Measurements from ENCODE around the gene YIF1A. TPM values are rescaled to one million over a fixed set of nuclear protein-coding genes. Genes with fewer than 3 reads are reported as not detected.

YIF1A gene
- total and polyA plus RNA-seq, 2 of the 4 experiments (the other 2 are of a cell fraction), result 128 to 207 TPM

GRCh38 chr11:66264914-66265313, 24.0 kb downstream of the YIF1A start:
- DNase-seq (no peak), ATAC-seq (ENCODE audit: low read depth) (no peak)
- intact Hi-C loops (cut with micrococcal nuclease) (no loop called here), in situ Hi-C loops (cut with MboI; ENCODE audit: low sequenced_read_pairs) (no loop called here), dilution Hi-C loops (cut with HindIII; ENCODE audit: low sequenced_read_pairs, unreplicated experiment) (no loop called here)
- no TSS peak for BruUV-seq (replicated peaks)
- Histone ChIP-seq H3K4ac (ENCODE audit: low read depth, low read length) (no peak overlapping the region), H2BK15ac (ENCODE audit: low read depth, low read length) (no peak overlapping the region), H2BK120ac (ENCODE audit: low read depth, low read length) (no peak overlapping the region), H4K8ac (ENCODE audit: low read depth in 2 of 2, low read length in 2 of 2) (no peak overlapping the region), H3K9ac (ENCODE audit: low read depth, low read length) (no peak overlapping the region), H2BK20ac (ENCODE audit: low read depth, low read length) (no peak overlapping the region), H3K14ac (replicated peaks; ENCODE audit: low read depth, low read length) (no peak overlapping the region), H3K56ac (ENCODE audit: extremely low read depth, insufficient read depth, low read length) (no peak overlapping the region), H3K79me1 (ENCODE audit: low read depth in 1 of 2, low read length in 2 of 2) (peaks cover 5 to 44% of the 10 kb centered on the region in 2 experiments; a peak in 3 of 4 replicates), H2AFZ (replicated peaks; ENCODE audit: low read length, poor library complexity) (no peak overlapping the region), H3K4me2 (ENCODE audit: low read depth, low read length) (no peak overlapping the region), H3K4me1 (ENCODE audit: control insufficient read depth, insufficient read depth, low read length) (peaks cover 4% of the 10 kb centered on the region; the same call in 1 of the 2 replicates), H3K18ac (ENCODE audit: low read depth, low read length) (no peak overlapping the region), H3K4me3 (ENCODE audit: insufficient read depth, low read depth, low read length) (no peak overlapping the region), H2AK9ac (replicated peaks; ENCODE audit: low read depth, low read length, poor library complexity) (no peak overlapping the region), H3K27me3 (ENCODE audit: control insufficient read depth, insufficient read depth, low read length) (no peaks in the 10 kb centered on the region), H2BK5ac (ENCODE audit: low read depth, low read length, poor library complexity, severe bottlenecking) (no peak overlapping the region), H3K27ac (ENCODE audit: insufficient read depth, low read length) (no peak overlapping the region), H3K23ac (ENCODE audit: low read depth, low read length) (no peak overlapping the region), H3K9me3 (ENCODE audit: control insufficient read depth, insufficient read depth, low read length) (no peaks in the 10 kb centered on the region), H4K20me1 (ENCODE audit: insufficient read depth, low read length) (peaks cover 19% of the 10 kb centered on the region; the same call in 1 of the 2 replicates), H3K9me1 (ENCODE audit: insufficient read depth, low read length) (no peaks in the 10 kb centered on the region; the same call in 1 of the 2 replicates), H4K5ac (ENCODE audit: low read depth, low read length) (no peak overlapping the region), H2AK5ac (ENCODE audit: low read depth, low read length) (no peak overlapping the region), H4K91ac (ENCODE audit: insufficient read depth, low read depth, low read length) (no peak overlapping the region), H3K36me3 (ENCODE audit: control insufficient read depth, insufficient read depth, low read length) (peaks cover 43% of the 10 kb centered on the region)
- no peak for TF ChIP-seq CHD1 (IDR thresholded peaks at IDR 0.05; ENCODE audit: low read depth, low read length)
- no peak for TF ChIP-seq MAZ (IDR thresholded peaks at IDR 0.05; ENCODE audit: borderline replicate concordance, low read depth, low read length)
- TF ChIP-seq CTCF (conservative IDR thresholded peaks at IDR 0.05; ENCODE audit: low read depth, low read length), result peak; percentile 37
- no CpG with 5 or more reads among the region's 12 CpGs for WGBS, 2 experiments (ENCODE audit: extremely low coverage in 2 of 2, insufficient read length in 1 of 2)
- CTCF ChIA-PET, result no interaction called here
- POLR2A ChIA-PET (ENCODE audit: unreplicated experiment), result no interaction called here
